Astrocyte of the spinal cord (primary cell): Measurements from ENCODE around the gene PDE10A.

Source experiments
- DNase-seq: peaks from one replicate; pipeline ENCODE4 v3.0.0; 2011; ENCODE audit warnings: low read depth, low spot score
- H3K4me3 ChIP-seq: 2 replicates; pipeline ENCODE4 v1.5.1; 2011; ENCODE audit warnings: low read depth, mild to moderate bottlenecking, low read length, moderate library complexity
- CTCF ChIP-seq: IDR thresholded peaks from 2 replicates; pipeline ENCODE4 v1.5.1; 2012; ENCODE audit warnings: low read depth, mild to moderate bottlenecking, low read length, inconsistent platforms
- in situ Hi-C: cut with HindIII; loops from 2 replicates; pipeline ENCODE4 v1.10.0; 2017; ENCODE audit warnings: low sequenced_read_pairs

The PDE10A gene

GRCh38 chr6:165701564-165702354 lies 38.7 kb upstream of the PDE10A start:
- no peak for TF ChIP-seq CTCF
- in situ Hi-C loops: no loop called here
- H3K4me3 ChIP-seq: no peak overlapping the region
- no peak for DNase-seq

- DNase-seq: no peak
- H3K4me3 ChIP-seq: no peak overlapping the region
- in situ Hi-C loops: no loop called here
- no peak for TF ChIP-seq CTCF
Measured at GRCh38 chr6:165701005-165701404, 38.0 kb upstream of the PDE10A start.

- no peak overlapping the region for H3K4me3 ChIP-seq
- in situ Hi-C loops: no loop called here
- no peak for DNase-seq
- no peak for TF ChIP-seq CTCF
Measured at GRCh38 chr6:165698868-165699267, 35.8 kb upstream of the PDE10A start.

DNA sequence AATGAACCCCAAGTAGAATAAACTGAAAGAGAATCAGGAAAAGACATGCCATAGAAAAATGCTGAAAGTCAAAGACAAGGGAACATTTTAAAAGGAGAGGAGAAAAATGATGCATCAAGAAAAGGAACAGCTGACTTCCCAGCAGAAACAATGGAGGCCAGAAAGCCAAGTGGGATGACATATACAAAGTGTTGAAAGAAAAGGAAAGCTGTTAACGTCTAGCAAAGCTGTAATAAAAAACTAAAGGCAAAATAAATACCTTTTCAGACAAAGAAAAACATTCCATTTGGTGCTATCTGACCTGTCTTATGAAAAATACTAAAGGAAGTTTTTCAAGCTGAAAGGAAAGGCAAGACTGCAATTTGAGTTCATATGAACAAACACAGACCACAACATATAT lies 34.1 kb upstream of the PDE10A start:
- in situ Hi-C loops: no loop called here
- DNase-seq: peak; percentile 13

GRCh38 chr6:165695722-165696515 lies 32.9 kb upstream of the PDE10A start:
- no peak overlapping the region for H3K4me3 ChIP-seq
- TF ChIP-seq CTCF: no peak
- in situ Hi-C loops: no loop called here
- no peak for DNase-seq

More for the DNA sequence above, 34.1 kb upstream of the PDE10A start:
- no peak for TF ChIP-seq CTCF
- no peak overlapping the region for H3K4me3 ChIP-seq

DNA sequence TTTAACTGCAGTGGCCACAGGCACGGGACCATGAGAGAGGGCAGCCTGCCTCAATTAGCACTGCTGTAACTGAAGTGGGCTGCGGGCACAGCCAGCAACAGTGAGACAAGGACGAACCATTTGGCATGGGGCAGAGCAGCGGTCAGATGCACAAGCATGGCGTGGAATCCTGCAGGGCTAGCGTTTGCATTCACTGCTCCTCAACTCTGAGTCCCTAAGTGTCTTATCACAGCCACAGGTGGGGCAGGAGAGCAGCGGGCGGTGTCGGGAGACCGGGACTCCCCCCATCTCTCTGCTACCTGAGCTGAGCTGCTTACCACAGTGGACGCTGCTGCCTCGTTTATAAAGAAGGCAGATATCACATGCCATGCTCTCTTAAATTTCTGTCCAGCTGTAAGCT lies 31.3 kb upstream of the PDE10A start:
- no peak overlapping the region for H3K4me3 ChIP-seq
- TF ChIP-seq CTCF: no peak
- in situ Hi-C loops: no loop called here
- DNase-seq: no peak
